Lower lobe of right lung (tissue), 2 donors: Measurements from ENCODE around the gene ALKBH2. TPM values are rescaled to one million over a fixed set of nuclear protein-coding genes. Genes with fewer than 3 reads are reported as not detected.

Experiments used
- ATAC-seq, 2 donors: fragments of 200-7000 bp; cut with Tn5 transposase; one replicate each; pipeline ENCODE4 v1.9.1; 2020 to 2022; ENCODE audit warnings: mild to moderate bottlenecking in 2 of 2, moderate library complexity in 2 of 2
- DNase-seq: peaks from one replicate; pipeline ENCODE4 v3.0.0-alpha.2; 2020
- H3K27ac ChIP-seq: fragments of 200-600 bp; one replicate; pipeline ENCODE4 v1.8.0; 2022
- H3K27me3 ChIP-seq: fragments of 200-600 bp; one replicate; pipeline ENCODE4 v1.8.0; 2022; ENCODE audit warnings: low read depth
- H3K36me3 ChIP-seq: fragments of 200-600 bp; one replicate; pipeline ENCODE4 v1.8.0; 2022; ENCODE audit warnings: mild to moderate bottlenecking
- H3K4me1 ChIP-seq: fragments of 200-600 bp; one replicate; pipeline ENCODE4 v1.8.0; 2022
- H3K4me3 ChIP-seq: fragments of 200-600 bp; one replicate; pipeline ENCODE4 v1.8.0; 2022; ENCODE audit warnings: mild to moderate bottlenecking
- H3K9me3 ChIP-seq: fragments of 200-600 bp; one replicate; pipeline ENCODE4 v1.8.0; 2022
- intact Hi-C: fragments of 100-400 bp; cut with DNase I; formaldehyde crosslinking; loops from one replicate; pipeline ENCODE4 v1.11.0; 2022
- long read RNA-seq: library from polyadenylated mRNA; unstranded; transcript quantifications from one replicate; pipeline ENCODE4 v2.0.0, GENCODE V29; 2021
- total RNA-seq: library from RNA; stranded (reverse); fragmentation: NEBNext Ultra II Directional; extraction: Animal tissue kit (Norgen Biotek cat#: 25700); gene quantifications from one replicate; pipeline ENCODE4 v1.2.1, GENCODE V29; 2021
- TF ChIP-seq, protein P1 (sequence below): fragments of 200-600 bp; IDR thresholded peaks from one replicate; pipeline ENCODE4 v1.8.0; 2022; ENCODE audit warnings: antibody characterized with exemption, mild to moderate bottlenecking
- donor health status: DM: no; HTN: yes; CAD: no; lungs with severe emphysema.

ALKBH2 gene
- 9.6 TPM for total RNA-seq
- long read RNA-seq, transcript ALKBH2-202 (4 exons, 1,159 nt) = major isoform, 6 of 14 reads
- long read RNA-seq, partial matches to known transcripts = 4 of 14 reads
- long read RNA-seq, other reads (novel, unspliced or antisense) = 2 of 14 reads

DNA sequence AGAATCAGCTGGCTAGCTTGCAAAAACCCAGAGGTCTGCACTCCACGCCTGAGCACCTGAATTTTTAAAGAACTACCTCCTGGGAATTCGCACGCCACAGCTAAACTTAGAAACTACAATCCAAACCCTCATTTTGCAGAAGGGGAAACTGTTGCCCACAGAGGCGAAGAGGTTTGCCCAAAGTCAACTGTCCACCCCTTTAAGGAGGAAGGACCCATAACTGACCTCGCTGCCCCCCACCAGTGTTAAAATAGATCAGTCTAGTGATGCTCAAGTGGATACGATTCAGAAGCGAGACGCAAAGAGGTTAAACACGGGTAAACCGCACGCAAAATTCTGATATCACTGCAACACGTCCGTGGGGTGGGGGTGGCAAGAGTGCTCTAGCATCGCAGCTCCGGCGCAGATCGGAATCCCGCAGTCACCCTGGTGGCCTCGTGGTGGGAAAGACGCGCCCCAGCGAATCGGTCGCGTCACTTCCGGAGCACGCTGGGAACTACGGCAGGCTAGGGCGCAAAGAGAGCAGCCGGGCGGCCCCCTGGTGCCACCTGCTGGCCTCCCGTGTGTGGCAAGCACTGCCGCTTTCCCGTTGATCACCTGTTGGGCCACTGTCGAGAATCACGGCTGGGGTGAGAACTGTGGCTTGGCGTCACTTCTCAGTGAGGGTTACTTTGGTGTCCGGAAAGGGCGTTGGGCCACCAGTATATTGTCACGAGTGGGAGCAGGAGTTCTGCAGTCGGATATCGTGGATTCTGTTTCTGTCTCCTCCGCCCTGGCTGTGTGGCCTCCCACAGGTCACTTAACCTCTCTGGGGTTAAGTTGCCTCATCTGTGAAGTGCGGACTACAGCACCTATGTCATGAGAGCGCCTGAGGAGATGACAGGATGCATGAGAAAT, at the start of gene ALKBH2:
TSS of gene ALKBH2 (minus strand) at position 451 of the 897 bp plus-strand sequence. CDS start 686 bp downstream, outside the sequence.
- intact Hi-C loops = loop anchor here (10.0 kb wide), 1 partner anchor 208 kb away; the partner anchor contains the start of gene DAO
- ATAC-seq (peak; percentile 88 to 91), DNase-seq (peak; percentile 97)
- H3K9me3 ChIP-seq = no peaks in the 10 kb centered on the region
- no peaks in the 10 kb centered on the region for H3K27me3 ChIP-seq
- TF ChIP-seq, protein P1, sequence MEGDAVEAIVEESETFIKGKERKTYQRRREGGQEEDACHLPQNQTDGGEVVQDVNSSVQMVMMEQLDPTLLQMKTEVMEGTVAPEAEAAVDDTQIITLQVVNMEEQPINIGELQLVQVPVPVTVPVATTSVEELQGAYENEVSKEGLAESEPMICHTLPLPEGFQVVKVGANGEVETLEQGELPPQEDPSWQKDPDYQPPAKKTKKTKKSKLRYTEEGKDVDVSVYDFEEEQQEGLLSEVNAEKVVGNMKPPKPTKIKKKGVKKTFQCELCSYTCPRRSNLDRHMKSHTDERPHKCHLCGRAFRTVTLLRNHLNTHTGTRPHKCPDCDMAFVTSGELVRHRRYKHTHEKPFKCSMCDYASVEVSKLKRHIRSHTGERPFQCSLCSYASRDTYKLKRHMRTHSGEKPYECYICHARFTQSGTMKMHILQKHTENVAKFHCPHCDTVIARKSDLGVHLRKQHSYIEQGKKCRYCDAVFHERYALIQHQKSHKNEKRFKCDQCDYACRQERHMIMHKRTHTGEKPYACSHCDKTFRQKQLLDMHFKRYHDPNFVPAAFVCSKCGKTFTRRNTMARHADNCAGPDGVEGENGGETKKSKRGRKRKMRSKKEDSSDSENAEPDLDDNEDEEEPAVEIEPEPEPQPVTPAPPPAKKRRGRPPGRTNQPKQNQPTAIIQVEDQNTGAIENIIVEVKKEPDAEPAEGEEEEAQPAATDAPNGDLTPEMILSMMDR = peak; percentile 98
- H3K36me3 ChIP-seq = peaks cover 26% of the 10 kb centered on the region
- peaks cover 25% of the 10 kb centered on the region for H3K4me1 ChIP-seq
- H3K4me3 ChIP-seq = peak within 1 kb of the TSS; percentile 64
- H3K27ac ChIP-seq = peak within 1 kb of the TSS; percentile 81

DNA sequence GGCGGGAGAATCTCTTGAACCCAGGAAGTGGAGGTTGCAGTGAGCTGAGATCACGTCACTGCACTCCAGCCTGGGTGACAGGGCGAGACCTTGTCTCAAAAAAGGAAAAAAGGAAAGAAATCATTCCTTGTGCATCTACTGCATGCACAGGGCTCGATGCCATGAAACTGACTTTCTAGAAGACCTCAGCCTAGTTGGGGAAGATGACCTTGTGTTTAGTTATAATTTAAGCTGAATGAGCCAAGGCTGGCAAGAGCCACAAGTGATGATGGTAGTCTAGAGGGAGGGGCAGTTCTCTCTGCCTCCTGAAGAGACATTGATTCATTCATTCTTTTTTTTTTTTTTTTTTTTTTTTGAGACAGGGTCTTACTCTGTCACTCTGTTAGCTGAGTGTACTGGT, 47.3 kb upstream of the ALKBH2 start:
- intact Hi-C loops = no loop called here
- TF ChIP-seq, protein P1 = no peak
- no peak for DNase-seq
- no peaks in the 10 kb centered on the region for H3K36me3 ChIP-seq
- H3K4me1 ChIP-seq = no peaks in the 10 kb centered on the region
- H3K27me3 ChIP-seq = no peaks in the 10 kb centered on the region
- no peak overlapping the region for H3K27ac ChIP-seq
- no peak for ATAC-seq
- no peak overlapping the region for H3K4me3 ChIP-seq
- no peaks in the 10 kb centered on the region for H3K9me3 ChIP-seq

DNA sequence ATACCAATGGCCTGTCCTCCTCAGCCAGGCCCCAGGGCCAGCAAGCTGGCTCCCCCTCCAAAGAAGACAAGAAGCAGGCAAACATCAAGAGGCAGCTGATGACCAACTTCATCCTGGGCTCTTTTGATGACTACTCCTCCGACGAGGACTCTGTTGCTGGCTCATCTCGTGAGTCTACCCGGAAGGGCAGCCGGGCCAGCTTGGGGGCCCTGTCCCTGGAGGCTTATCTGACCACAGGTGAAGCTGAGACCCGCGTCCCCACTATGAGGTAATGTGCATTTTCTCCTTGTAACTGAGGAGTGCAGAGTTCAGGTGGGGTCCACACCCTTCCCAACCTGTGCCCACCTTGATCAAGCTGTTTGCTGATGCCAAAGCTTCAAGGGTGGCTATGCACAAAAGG, 46.5 kb upstream of the ALKBH2 start:
- ATAC-seq (no peak), DNase-seq (no peak)
- H3K27ac ChIP-seq = no peak overlapping the region
- TF ChIP-seq, protein P1 = no peak
- no peaks in the 10 kb centered on the region for H3K27me3 ChIP-seq
- no peaks in the 10 kb centered on the region for H3K36me3 ChIP-seq
- H3K4me1 ChIP-seq = peaks cover under 1% of the 10 kb centered on the region
- no peak overlapping the region for H3K4me3 ChIP-seq
- intact Hi-C loops = no loop called here
- no peaks in the 10 kb centered on the region for H3K9me3 ChIP-seq

DNA sequence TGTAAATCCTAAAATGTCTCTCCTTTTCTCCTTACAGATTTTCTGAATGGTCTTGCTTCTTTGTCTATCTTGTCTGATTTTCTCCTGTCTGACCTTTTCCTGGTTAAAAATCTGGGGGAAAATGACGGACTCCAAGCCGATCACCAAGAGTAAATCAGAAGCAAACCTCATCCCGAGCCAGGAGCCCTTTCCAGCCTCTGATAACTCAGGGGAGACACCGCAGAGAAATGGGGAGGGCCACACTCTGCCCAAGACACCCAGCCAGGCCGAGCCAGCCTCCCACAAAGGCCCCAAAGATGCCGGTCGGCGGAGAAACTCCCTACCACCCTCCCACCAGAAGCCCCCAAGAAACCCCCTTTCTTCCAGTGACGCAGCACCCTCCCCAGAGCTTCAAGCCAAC, 46.1 kb upstream of the ALKBH2 start:
- intact Hi-C loops = no loop called here
- Histone ChIP-seq H3K27me3 (no peaks in the 10 kb centered on the region), H3K36me3 (no peaks in the 10 kb centered on the region), H3K4me3 (no peak overlapping the region), H3K9me3 (no peaks in the 10 kb centered on the region), H3K4me1 (peaks cover 5% of the 10 kb centered on the region), H3K27ac (no peak overlapping the region)
- TF ChIP-seq, protein P1 = no peak
- DNase-seq = no peak
- ATAC-seq = no peak

DNA sequence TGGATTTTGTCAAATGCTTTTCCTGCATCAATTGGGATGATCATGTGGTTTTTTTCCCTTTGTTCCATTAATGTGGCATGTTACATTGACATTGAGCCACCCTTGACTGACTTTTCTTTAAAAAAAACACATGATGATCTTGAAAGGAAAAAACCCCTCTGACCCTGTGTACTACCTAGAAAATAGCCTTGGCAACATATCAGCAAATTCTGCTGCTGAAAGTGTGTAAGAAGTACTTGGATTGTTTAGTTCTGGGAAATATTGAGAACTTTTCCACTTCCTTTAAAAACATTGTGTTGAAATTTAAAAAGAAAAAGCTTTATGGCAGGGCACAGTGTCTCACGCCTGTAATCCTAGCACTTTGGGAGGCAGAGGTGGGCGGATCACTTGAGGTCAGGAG, 43.8 kb upstream of the ALKBH2 start:
- DNase-seq = no peak
- TF ChIP-seq, protein P1 = no peak
- no peaks in the 10 kb centered on the region for H3K27me3 ChIP-seq
- no peaks in the 10 kb centered on the region for H3K9me3 ChIP-seq
- no peaks in the 10 kb centered on the region for H3K36me3 ChIP-seq
- intact Hi-C loops = no loop called here
- peak in 1 of 2 donors; percentile 61 for ATAC-seq
- H3K4me3 ChIP-seq = no peak overlapping the region
- peak overlapping the region; percentile 15 for H3K27ac ChIP-seq
- H3K4me1 ChIP-seq = peaks cover 10% of the 10 kb centered on the region
